GM18870 (cell line): ENCODE measurements around the gene RAB4B.
"Not testable (repeated sequence)": the region's sequence is repeated elsewhere in the genome, so short reads cannot be mapped to it uniquely, and the experiment has no call there.

Experiments used
- ATAC-seq: cut with Tn5 transposase; IDR thresholded peaks from one replicate; pipeline ENCODE4 v1.9.1; 2021; ENCODE audit warnings: moderate library complexity; ENCODE audit not compliant: unreplicated experiment

Gene RAB4B

GRCh38 chr19:40776932-40777644, 959 bp upstream of the RAB4B start:
- ATAC-seq, result peak; percentile 56

- no peak for ATAC-seq
These were observed 456 bp upstream of the RAB4B start for GRCh38 chr19:40777645-40777936.

- no peak for ATAC-seq
These were observed 748 bp downstream of the RAB4B start for GRCh38 chr19:40778706-40779284.

DNA sequence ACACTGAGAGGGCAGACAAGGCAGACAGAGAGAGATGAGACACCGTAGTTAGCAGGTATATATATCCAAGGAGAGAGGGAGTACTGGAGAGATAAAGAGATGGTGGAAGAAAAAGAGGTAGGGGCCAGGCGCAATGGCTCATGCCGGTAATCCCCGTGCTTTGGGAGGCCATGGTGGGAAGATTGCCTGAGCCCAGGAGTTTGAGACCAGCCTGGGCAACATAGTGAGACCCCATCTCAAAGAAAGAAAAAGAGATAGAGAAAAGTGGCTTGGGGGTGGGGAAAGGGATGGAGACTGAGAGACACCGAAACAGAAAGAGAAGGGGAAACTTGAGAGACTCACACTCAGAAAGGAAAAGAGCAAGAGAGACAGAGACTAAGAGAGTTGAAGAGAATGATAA, 2.5 kb downstream of the RAB4B start:
- no peak for ATAC-seq

DNA sequence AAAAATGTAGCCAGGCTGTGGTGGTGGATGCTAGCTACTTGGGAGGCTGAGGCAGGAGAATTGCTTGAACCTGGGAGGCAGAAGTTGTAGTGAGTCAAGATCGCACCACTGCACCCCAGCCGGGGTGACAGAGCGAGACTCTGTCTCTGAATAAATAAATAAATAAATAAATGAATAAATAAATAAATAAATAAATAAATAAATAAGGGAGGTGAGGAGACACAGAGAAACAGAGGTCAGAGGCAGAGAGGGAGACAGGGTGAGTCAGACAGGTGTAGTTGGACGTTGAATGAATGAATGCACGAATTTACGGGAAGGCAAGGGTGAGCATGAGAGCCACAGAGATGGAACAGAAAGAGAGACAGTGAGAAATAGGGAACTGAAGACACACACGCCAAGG, 3.1 kb downstream of the RAB4B start:
- ATAC-seq, result no peak

- no peak for ATAC-seq
These were observed 5.7 kb downstream of the RAB4B start for GRCh38 chr19:40783711-40784110.

DNA sequence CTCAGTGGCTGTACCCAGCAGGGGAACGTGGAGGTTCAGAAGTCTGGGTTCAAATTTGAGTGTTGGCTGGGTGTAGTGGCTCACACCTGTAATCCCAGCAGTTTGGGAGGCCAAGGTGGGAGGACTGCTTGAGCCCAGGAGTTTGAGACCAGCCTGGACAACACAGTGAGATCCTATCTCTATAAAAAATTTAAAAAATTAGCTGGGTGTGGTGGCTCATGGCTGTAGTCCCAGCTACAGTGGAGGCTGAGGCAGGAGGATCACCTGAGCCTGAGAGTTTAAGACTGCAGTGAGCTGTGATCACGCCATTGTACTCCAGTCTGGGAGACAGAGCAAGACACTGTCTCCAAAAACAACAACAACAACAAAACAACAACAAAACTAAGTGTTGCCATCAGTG, 6.1 kb downstream of the RAB4B start:
- ATAC-seq, result not testable (repeated sequence)

GRCh38 chr19:40785526-40785925, 7.5 kb downstream of the RAB4B start:
- no peak for ATAC-seq

- no peak for ATAC-seq
These were observed 8.3 kb downstream of the RAB4B start for GRCh38 chr19:40786060-40787037.

DNA sequence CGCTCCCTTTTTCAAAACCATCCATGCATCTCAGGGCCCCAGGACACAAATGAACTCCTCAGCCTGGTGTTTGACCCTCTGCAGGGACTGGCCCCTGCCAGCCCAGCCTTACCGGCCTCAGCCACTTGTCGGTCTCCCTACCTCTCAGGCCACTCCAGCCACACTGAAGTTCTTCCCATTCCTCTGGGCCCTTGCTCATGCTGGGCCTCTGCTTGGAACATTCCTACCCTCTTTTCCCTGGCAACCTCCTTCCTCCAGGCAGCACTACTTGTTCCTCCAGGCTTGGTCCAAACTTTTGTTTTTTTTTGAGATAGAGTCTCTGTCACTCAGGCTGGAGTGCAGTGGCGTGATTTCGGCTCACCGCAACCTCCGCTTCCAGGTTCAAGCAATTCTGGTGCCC, 13.3 kb downstream of the RAB4B start:
- ATAC-seq, result no peak

DNA sequence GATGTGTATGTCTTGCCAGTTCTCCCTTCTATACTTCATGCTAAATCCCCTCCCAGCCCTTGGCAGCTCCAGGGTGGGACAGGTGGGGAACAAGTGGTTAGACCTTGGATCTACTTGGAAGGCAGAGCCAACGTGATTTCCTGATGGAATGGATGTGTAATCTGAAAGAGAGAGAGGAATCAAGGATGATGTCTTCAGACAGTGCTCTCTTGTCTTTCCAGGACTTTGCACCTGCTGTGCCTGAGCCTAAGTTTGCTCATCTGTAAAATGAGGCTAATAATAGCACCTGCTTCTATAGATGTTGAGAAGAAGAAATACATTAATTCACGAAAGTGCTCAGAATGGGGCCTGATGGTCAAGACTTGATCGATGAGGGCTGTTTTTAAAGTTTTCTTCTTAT, 13.9 kb downstream of the RAB4B start:
- no peak for ATAC-seq

DNA sequence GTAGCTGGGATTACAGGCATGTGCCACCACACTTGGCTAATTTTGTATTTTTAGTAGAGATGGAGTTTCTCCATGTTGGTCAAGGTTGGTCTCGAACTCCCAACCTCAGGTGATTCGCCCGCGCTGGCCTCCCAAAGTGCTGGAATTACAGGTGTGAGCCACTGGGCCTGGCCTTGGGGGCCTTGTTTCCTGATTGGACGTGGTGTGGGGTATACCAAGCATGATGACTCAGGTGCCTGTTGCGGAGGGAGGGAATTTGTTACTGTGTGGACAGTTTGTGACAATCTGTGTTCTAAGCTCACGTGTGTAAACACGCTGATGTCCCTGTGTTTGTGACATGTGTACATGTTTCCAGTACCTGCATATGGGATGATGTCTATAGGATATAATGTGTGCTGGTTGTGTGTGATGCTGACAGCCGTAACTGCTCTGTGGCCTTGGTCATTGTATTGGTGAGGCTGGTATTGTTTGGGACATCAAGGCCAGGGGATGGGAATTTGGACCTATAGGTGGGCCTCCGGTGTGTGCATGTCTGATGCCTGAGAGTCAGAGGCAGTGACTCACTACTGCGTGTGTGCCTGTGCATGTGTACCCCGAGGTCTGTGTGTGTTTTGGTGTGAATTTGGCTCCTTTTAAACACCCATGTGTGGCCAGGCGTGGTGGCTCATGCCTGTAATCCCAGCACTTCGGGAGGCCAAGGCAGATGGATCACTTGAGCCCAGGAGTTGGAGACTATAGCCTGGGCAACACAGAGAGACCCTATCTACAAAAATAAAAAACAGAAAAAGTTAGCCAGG, 19.3 kb downstream of the RAB4B start:
- no peak for ATAC-seq

- ATAC-seq, result peak; percentile 40
These were observed 20.1 kb downstream of the RAB4B start for GRCh38 chr19:40797963-40798682.

DNA sequence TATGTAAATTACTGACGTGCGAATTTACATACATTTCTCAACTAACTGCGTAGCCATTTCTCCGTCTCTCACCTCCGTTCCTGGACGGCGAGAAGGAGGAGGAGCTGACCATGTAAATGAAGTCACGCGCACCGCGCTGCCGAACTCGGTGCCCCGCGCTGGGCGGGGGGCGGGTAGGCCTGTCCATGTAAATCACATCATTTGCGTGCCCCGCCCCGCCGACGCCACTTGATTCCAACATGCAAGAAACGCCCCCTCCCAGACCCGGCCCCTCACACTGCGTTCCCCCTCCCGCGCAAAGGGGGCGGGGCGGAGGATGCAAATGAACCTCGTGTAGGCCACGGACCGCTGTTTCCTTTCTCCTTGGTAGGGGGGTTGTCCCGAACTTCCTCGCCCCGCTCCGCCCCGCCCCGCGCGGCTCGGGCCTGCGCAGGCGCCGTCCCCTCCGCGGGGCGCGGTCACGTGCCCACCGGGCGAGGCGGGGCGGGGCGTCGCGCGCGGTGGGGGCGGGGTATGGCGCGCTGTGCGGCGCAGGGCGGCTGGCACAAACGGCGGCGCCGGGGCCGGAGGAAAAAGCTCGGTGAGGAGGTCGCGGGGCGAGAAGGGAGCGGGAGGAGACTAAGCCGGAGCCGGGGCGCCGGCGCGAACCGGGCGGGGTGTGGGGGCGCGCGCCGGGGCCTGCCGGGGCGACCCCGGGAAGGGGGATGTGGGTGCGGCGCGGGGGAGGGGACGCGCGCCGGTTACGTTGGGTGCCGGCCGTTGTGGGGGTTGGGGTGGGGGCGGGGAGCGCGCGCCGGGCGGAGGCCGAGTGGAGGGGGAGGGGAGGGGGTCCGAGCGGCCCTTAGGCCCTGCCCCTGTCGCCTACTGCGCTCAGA, 20.9 kb downstream of the RAB4B start, which contains the start of gene EGLN2:
TSS of gene EGLN2 (plus strand) at position 509 of the 875 bp plus-strand sequence. CDS start 1,382 bp downstream, outside the sequence.
- peak; percentile 69 for ATAC-seq

GRCh38 chr19:40799558-40800338, 21.7 kb downstream of the RAB4B start:
- no peak for ATAC-seq

DNA sequence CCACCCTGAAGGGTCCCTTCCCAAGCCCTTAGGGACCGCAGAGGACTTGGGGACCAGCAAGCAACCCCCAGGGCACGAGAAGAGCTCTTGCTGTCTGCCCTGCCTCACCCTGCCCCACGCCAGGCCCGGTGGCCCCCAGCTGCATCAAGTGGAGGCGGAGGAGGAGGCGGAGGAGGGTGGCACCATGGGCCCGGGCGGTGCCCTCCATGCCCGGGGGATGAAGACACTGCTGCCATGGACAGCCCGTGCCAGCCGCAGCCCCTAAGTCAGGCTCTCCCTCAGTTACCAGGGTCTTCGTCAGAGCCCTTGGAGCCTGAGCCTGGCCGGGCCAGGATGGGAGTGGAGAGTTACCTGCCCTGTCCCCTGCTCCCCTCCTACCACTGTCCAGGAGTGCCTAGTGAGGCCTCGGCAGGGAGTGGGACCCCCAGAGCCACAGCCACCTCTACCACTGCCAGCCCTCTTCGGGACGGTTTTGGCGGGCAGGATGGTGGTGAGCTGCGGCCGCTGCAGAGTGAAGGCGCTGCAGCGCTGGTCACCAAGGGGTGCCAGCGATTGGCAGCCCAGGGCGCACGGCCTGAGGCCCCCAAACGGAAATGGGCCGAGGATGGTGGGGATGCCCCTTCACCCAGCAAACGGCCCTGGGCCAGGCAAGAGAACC, 22.4 kb downstream of the RAB4B start:
- ATAC-seq, result no peak

DNA sequence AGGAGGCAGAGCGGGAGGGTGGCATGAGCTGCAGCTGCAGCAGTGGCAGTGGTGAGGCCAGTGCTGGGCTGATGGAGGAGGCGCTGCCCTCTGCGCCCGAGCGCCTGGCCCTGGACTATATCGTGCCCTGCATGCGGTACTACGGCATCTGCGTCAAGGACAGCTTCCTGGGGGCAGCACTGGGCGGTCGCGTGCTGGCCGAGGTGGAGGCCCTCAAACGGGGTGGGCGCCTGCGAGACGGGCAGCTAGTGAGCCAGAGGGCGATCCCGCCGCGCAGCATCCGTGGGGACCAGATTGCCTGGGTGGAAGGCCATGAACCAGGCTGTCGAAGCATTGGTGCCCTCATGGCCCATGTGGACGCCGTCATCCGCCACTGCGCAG, 22.9 kb downstream of the RAB4B start:
- no peak for ATAC-seq
